SK-MEL-5 (cell line): ENCODE measurements around the gene CDH18. TPM values are rescaled to one million over a fixed set of nuclear protein-coding genes. Genes with fewer than 3 reads are reported as not detected.
"Not testable (repeated sequence)": the region's sequence is repeated elsewhere in the genome, so short reads cannot be mapped to it uniquely, and the experiment has no call there.

Source experiments
- DNase-seq: peaks from one replicate; pipeline ENCODE4 v3.0.0-alpha.2; 2016; ENCODE audit warnings: low read depth, low spot score
- in situ Hi-C: cut with HindIII; loops from 2 replicates; pipeline ENCODE4 v1.10.0; 2016; ENCODE audit warnings: low sequenced_read_pairs, high pct_unique_total_duplicates, low pct_unique_long_range_greater_than_20kb
- total RNA-seq: library from RNA; depleted of rRNA; stranded (reverse); fragments of >200 nt; shearing (Covaris generic); gene quantifications from 2 replicates; pipeline ENCODE4 v1.2.3, GENCODE V29; 2014

The CDH18 gene
- total RNA-seq, 1 experiment from 2014 or later: 1.1 TPM

- in situ Hi-C loops: no loop called here
- DNase-seq: no peak
These were observed 185.3 kb downstream of the CDH18 start for GRCh38 chr5:19802686-19803085.

GRCh38 chr5:19795218-19795617 is 192.8 kb downstream of the CDH18 start:
- DNase-seq: peak; percentile 66
- in situ Hi-C loops: no loop called here

- DNase-seq: no peak
- in situ Hi-C loops: no loop called here
These were observed 197.1 kb downstream of the CDH18 start for GRCh38 chr5:19790829-19791466.

- DNase-seq: no peak
- in situ Hi-C loops: no loop called here
These were observed 205.4 kb downstream of the CDH18 start for GRCh38 chr5:19782566-19782965.

- no peak for DNase-seq
- in situ Hi-C loops: no loop called here
These were observed 210.6 kb downstream of the CDH18 start for GRCh38 chr5:19777363-19777762.

GRCh38 chr5:19776886-19777285 is 211.1 kb downstream of the CDH18 start:
- in situ Hi-C loops: not testable (repeated sequence)

GRCh38 chr5:19771174-19771835 is 216.7 kb downstream of the CDH18 start:
- DNase-seq: no peak
- in situ Hi-C loops: no loop called here

More at GRCh38 chr5:19776886-19777285, 211.1 kb downstream of the CDH18 start:
- not testable (repeated sequence) for DNase-seq

GRCh38 chr5:19770396-19770795 is 217.6 kb downstream of the CDH18 start:
- no peak for DNase-seq
- in situ Hi-C loops: no loop called here

- in situ Hi-C loops: no loop called here
- DNase-seq: no peak
These were observed 220.0 kb downstream of the CDH18 start for GRCh38 chr5:19767987-19768386.

- in situ Hi-C loops: no loop called here
- no peak for DNase-seq
These were observed 234.4 kb downstream of the CDH18 start for GRCh38 chr5:19753579-19753978.

- no peak for DNase-seq
- in situ Hi-C loops: no loop called here
These were observed 236.7 kb downstream of the CDH18 start for GRCh38 chr5:19751326-19751725.

- in situ Hi-C loops: no loop called here
- no peak for DNase-seq
These were observed 242.8 kb downstream of the CDH18 start for GRCh38 chr5:19745247-19745646.

- no peak for DNase-seq
- in situ Hi-C loops: no loop called here
These were observed 248.3 kb downstream of the CDH18 start for GRCh38 chr5:19739671-19740070.

GRCh38 chr5:19734776-19735175 is 253.2 kb downstream of the CDH18 start:
- DNase-seq: no peak
- in situ Hi-C loops: no loop called here

- DNase-seq: no peak
- in situ Hi-C loops: no loop called here
These were observed 254.1 kb downstream of the CDH18 start for GRCh38 chr5:19733612-19734495.

GRCh38 chr5:19728571-19728970 is 259.4 kb downstream of the CDH18 start:
- in situ Hi-C loops: no loop called here
- no peak for DNase-seq

- in situ Hi-C loops: no loop called here
- no peak for DNase-seq
These were observed 268.9 kb downstream of the CDH18 start for GRCh38 chr5:19719109-19719508.

GRCh38 chr5:19713740-19714139 is 274.3 kb downstream of the CDH18 start:
- in situ Hi-C loops: no loop called here
- DNase-seq: no peak
